ENCODE results near the gene CEP89.
"Not testable (repeated sequence)": the region's sequence is repeated elsewhere in the genome, so short reads cannot be mapped to it uniquely, and the experiment has no call there.

The CEP89 gene

DNA sequence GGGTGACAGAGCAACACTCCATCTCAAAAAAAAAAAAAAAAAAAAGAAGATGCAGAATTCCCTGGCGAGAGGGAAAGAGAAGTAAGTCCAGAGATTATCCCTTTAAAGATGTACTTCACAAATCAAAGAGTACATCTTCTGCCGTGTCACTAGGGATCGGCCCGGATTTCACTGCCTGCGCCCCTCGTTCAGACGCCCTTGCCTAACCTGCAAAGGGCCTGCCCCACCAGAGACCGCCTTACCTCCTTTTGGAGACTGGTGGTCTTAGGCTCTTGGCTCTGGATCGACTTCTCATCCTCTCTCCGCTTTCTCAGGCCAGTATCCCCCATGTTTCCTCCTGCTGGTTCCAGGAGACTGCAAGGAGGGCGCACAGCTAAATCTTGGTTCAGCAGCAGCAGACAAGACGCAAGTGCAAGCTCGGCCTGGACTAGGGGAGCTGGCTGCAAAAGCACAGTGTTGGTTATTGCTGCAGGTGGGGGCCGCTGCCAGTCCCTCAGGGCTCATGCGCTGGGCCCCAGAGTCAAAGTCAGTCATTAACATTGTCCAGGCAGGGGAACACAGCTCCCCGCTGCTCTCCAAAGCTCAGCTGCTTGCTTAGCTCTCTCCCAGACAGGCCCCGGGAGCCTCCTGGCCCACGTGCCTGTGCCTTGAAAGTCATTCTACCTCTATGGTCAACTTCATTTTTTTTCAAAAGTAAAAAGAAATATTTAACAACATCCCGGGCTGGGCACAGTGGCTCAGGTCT, 103.4 kb downstream of the CEP89 start:
- FAIRE-seq, result no peak

DNA sequence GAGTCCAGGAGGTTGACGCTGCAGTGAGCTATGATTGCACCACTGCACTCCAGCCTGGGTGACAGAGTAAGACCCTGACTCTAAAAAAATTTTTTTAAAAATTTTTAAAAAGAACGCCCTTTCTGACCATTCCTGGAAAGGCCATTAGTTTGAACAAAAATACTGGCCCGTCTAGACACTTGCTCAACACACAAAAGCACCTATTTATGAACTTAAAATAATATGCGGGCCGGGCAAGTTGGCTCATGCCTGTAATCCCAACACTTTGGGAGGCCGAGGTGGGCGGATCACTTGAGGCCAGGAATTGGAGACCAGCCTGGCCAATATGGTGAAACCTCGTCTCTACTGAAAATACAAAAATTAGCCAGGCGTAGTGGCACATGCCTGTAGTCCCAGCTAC, 104.3 kb downstream of the CEP89 start:
- not testable (repeated sequence) for FAIRE-seq

GRCh38 chr19:32866564-32867265, 105.0 kb downstream of the CEP89 start:
- FAIRE-seq, result no peak

- no peak for FAIRE-seq
Observed at GRCh38 chr19:32866061-32866460, 105.7 kb downstream of the CEP89 start.

- FAIRE-seq, result no peak
Observed at GRCh38 chr19:32865326-32865725, 106.4 kb downstream of the CEP89 start.

GRCh38 chr19:32864318-32865007, 107.3 kb downstream of the CEP89 start:
- no peak for FAIRE-seq

- no peak for FAIRE-seq
Observed at GRCh38 chr19:32863841-32864240, 107.9 kb downstream of the CEP89 start.

GRCh38 chr19:32863301-32863700, 108.5 kb downstream of the CEP89 start:
- no peak for FAIRE-seq

- no peak for FAIRE-seq
Observed at GRCh38 chr19:32862741-32863140, 109.0 kb downstream of the CEP89 start.

DNA sequence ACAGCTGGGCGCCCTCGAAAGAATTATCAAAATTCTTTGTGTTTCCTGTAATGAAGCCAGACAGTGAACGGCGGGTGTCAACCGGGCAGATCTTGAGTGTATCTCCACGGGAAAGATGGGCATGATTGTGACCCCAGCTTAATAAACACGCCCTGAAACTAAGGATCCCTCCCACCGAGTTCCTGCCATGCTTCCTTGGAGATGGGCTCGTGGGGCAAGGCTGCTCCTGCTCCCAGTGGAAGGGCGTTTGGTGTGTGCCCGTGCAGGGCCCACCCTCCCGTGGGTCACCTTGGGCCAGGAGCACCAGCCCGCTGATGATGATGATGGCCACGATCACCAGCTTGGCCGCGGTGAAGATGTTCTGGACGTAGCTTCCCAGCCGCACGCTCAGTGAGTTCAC, 109.6 kb downstream of the CEP89 start:
- no peak for FAIRE-seq

GRCh38 chr19:32861596-32861995, 110.2 kb downstream of the CEP89 start:
- no peak for FAIRE-seq

GRCh38 chr19:32859591-32859990, 112.2 kb downstream of the CEP89 start:
- no peak for FAIRE-seq

DNA sequence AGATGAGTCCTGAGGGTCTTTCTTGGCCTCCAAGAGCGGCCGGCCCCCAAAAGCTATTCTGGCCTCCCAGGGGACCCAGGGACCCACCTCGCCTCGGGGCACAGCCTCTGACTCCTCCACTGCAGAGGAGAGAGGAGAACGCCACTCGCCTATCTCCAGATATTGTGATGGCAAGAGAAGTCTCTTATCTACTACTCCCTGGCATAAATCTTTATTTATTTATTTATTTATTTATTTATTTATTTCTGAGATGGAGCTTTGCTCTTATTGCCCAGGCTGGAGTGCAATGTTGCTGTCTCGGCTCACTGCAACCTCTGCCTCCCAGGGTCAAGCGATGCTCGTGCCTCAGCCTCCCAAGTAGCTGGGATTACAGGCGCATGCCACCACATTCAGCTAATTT, 113.2 kb downstream of the CEP89 start:
- no peak for FAIRE-seq

DNA sequence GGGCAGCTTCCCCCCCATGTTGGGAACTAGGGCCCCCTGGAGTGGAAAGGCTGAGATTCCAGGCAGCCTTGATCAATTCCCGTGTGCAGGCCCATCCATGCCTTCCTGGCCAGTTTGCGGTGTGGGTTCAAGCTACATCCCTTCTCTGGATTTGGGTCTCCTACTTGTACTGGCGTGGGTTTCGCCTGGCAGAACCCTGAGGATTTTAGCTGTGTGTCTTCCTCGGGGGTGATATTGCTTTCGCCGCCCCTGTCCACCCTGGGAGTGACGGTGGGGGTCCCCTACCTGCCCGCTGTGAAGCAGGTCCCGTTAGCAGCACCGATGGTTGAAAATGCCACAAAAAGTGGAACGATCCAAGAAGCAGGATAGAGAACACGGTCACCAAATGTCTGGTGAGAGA, 113.6 kb downstream of the CEP89 start:
- no peak for FAIRE-seq

GRCh38 chr19:32857584-32857983, 114.2 kb downstream of the CEP89 start:
- FAIRE-seq, result no peak

- not testable (repeated sequence) for FAIRE-seq
Observed at GRCh38 chr19:32856818-32857217, 114.9 kb downstream of the CEP89 start.

DNA sequence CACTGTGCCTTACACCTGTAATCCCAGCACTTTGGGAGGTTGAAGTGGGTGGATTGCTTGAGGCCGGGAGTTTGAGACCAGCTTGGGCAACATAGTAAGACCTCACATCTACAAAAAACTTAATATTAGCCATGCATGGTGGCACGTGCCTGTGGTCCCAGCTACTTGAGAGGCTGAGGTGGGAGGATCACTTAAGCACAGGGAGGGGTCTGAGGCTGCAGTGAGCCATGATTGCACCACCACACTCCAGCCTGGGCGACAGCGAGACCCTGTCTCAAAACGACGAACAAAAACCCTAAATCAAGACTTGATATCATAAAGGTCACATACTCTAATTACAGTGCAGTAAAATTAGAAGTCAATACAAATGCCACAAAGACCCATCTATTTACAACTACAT, 119.5 kb downstream of the CEP89 start:
- no peak for FAIRE-seq

DNA sequence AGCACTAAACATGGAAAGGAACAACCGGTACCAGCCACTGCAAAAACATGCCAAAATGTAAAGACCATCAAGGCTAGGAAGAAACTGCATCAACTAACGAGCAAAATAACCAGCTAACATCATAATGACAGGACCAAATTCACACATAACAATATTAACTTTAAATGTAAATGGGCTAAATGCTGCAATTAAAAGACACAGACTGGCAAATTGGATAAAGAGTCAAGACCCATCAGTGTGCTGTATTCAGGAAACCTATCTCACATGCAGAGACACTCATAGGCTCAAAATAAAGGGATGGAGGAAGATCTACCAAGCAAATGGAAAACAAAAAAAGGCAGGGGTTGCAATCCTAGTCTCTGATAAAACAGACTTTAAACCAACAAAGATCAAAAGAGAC, 123.7 kb downstream of the CEP89 start:
- not testable (repeated sequence) for FAIRE-seq

DNA sequence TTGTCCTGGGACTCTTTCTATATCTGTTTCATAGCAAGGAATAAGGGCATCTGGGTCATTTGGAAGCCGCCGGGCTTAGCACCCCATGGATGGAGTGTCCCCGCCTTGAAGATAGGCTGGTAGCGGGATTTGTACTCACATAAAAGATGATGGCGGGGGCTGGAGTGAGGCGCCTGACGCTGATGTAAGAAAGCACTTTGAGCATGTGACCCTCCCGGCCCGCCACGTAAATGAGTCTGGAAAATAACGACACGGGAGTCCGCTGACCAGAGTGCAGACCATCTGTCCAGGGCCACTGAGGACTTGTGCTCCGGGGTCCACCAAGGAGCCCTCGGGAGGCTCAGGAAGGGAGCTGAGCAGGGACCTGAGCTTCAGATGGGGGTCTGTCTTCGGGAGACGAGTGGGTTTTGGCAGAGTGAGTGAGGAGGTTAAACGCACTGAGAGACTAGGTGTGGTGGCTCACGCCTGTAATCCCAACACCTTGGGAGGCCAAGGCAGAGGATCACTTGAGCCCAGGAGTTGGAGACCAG, 128.0 kb downstream of the CEP89 start:
- FAIRE-seq, result no peak

- no peak for FAIRE-seq
Observed at GRCh38 chr19:32842061-32842460, 129.7 kb downstream of the CEP89 start.

DNA sequence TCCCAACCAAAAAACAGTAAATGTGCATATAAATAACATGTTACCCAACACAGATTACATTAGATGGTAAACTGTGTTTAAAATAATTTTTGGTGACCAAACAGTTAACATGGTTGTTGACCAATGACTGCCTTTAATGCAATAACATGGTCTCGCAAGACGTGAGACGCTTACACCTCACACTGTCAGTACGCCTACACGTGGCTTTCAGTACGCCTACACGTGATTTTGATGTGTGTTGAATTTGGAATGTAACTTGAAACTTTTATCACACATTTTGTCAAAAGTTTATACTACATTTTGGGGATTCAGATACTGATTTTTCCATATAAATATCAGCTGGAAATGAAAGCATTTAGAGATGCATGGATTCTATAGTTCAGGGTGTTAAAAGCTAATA, 134.2 kb downstream of the CEP89 start:
- no peak for FAIRE-seq

- not testable (repeated sequence) for FAIRE-seq
Observed at GRCh38 chr19:32833388-32833787, 138.4 kb downstream of the CEP89 start.

- FAIRE-seq, result not testable (repeated sequence)
Observed at GRCh38 chr19:32832825-32833224, 138.9 kb downstream of the CEP89 start.

GRCh38 chr19:32832094-32832493, 139.7 kb downstream of the CEP89 start:
- FAIRE-seq, result not testable (repeated sequence)

Data from TTC549 (cell line).